ENCODE data around the gene ARHGAP33.

GRCh38 chr19:35787227-35787799, 11.9 kb downstream of the ARHGAP33 start:
- TF ChIP-seq CTCF (IDR thresholded peaks at IDR 0.05), result no peak
- TF ChIP-seq POLR2A (IDR thresholded peaks at IDR 0.05), result no peak
